ENCODE results near the gene RASAL2. TPM values are rescaled to one million over a fixed set of nuclear protein-coding genes. Genes with fewer than 3 reads are reported as not detected.
"Not testable (repeated sequence)": the region's sequence is repeated elsewhere in the genome, so short reads cannot be mapped to it uniquely, and the experiment has no call there.

RASAL2 gene
- total RNA-seq, 3 donors from 2014 or later, result 13.0 to 17.5 (median 14.2) TPM

- DNase-seq, result no peak
Measured at GRCh38 chr1:178388418-178389145, 294.7 kb downstream of the RASAL2 start.

GRCh38 chr1:178389441-178389840, 295.5 kb downstream of the RASAL2 start:
- Histone ChIP-seq H3K4me1 (ENCODE audit: low read depth) (no peaks in the 10 kb centered on the region), H3K9me3 (no peaks in the 10 kb centered on the region), H3K36me3 (ENCODE audit: low read depth) (no peaks in the 10 kb centered on the region), H3K4me3 (no peak overlapping the region)
- no peak for ATAC-seq
- intact Hi-C loops (cut with DNase I, micrococcal nuclease), result no loop called here
- no peak for TF ChIP-seq CTCF (IDR thresholded peaks at IDR 0.05)
- DNase-seq, result no peak

More at GRCh38 chr1:178388418-178389145, 294.7 kb downstream of the RASAL2 start:
- no peaks in the 10 kb centered on the region for H3K4me1 ChIP-seq (ENCODE audit: low read depth)
- no peaks in the 10 kb centered on the region for H3K9me3 ChIP-seq
- H3K36me3 ChIP-seq (ENCODE audit: low read depth), result no peaks in the 10 kb centered on the region
- no peak for ATAC-seq
- intact Hi-C loops (cut with DNase I, micrococcal nuclease), result no loop called here
- TF ChIP-seq CTCF (IDR thresholded peaks at IDR 0.05), result no peak
- no peak overlapping the region for H3K4me3 ChIP-seq

- H3K9me3 ChIP-seq; intact Hi-C loops (cut with DNase I, micrococcal nuclease); H3K36me3 ChIP-seq (ENCODE audit: low read depth); H3K4me3 ChIP-seq; ATAC-seq; DNase-seq; H3K4me1 ChIP-seq (ENCODE audit: low read depth): not testable (repeated sequence)
Measured at GRCh38 chr1:178390280-178390679, 296.4 kb downstream of the RASAL2 start.

GRCh38 chr1:178393370-178393769, 299.5 kb downstream of the RASAL2 start:
- Histone ChIP-seq H3K36me3 (ENCODE audit: low read depth) (no peaks in the 10 kb centered on the region), H3K4me3 (no peak overlapping the region), H3K4me1 (ENCODE audit: low read depth) (no peaks in the 10 kb centered on the region), H3K9me3 (no peaks in the 10 kb centered on the region)
- ATAC-seq, result no peak
- no peak for DNase-seq
- no peak for TF ChIP-seq CTCF (IDR thresholded peaks at IDR 0.05)
- intact Hi-C loops (cut with DNase I, micrococcal nuclease), result no loop called here

- Histone ChIP-seq H3K4me1 (ENCODE audit: low read depth) (no peaks in the 10 kb centered on the region), H3K36me3 (ENCODE audit: low read depth) (no peaks in the 10 kb centered on the region), H3K4me3 (no peak overlapping the region), H3K9me3 (no peaks in the 10 kb centered on the region)
- no peak for DNase-seq
- intact Hi-C loops (cut with DNase I, micrococcal nuclease), result no loop called here
- ATAC-seq, result no peak
- TF ChIP-seq CTCF (IDR thresholded peaks at IDR 0.05), result no peak
Measured at GRCh38 chr1:178396789-178397188, 302.9 kb downstream of the RASAL2 start.

- Histone ChIP-seq H3K9me3 (no peaks in the 10 kb centered on the region), H3K4me1 (ENCODE audit: low read depth) (no peaks in the 10 kb centered on the region), H3K4me3 (no peak overlapping the region), H3K36me3 (ENCODE audit: low read depth) (no peaks in the 10 kb centered on the region)
- DNase-seq, result no peak
- no peak for TF ChIP-seq CTCF (IDR thresholded peaks at IDR 0.05)
- ATAC-seq, result no peak
- intact Hi-C loops (cut with DNase I, micrococcal nuclease), result no loop called here
Measured at GRCh38 chr1:178397678-178398077, 303.8 kb downstream of the RASAL2 start.
